K562 (cell line): ENCODE results near the gene DNAJC18. TPM values are rescaled to one million over a fixed set of nuclear protein-coding genes. Genes with fewer than 3 reads are reported as not detected.

Experiments used
- ATAC-seq: fragments of 200-7000 bp; cut with Tn5 transposase; 3 replicates; pipeline ENCODE4 v1.9.1; 2020; ENCODE audit warnings: moderate library complexity
- BruUV-seq: library from RNA; stranded (reverse); fragments of 400-500 nt; replicated peaks from 2 replicates; lab custom pipeline; 2021; lab: Mats Ljungman, UMichigan
- CTCF ChIA-PET: fragments of 300-600 bp; formaldehyde crosslinking; extraction: SDS; loops from one replicate; lab custom pipeline; 2021; ENCODE audit warnings: low intra/inter-chr PET ratio; lab: Yijun Ruan, JAX
- POLR2A ChIA-PET: fragments of 300-600, 350-650 bp; sonication (Branson Sonifier 250); formaldehyde crosslinking; extraction: SDS; loops from one replicate; lab custom pipeline; 2021; ENCODE audit warnings: antibody characterized with exemption, inconsistent platforms; lab: Yijun Ruan, JAX
- DNase-seq, 4 experiments: peaks; one replicate each; pipeline versions ENCODE4 v3.0.0 to v3.0.0-alpha.2; 2011 to 2018; ENCODE audit warnings: low spot score in 3 of 4, mixed read lengths in 3 of 4; ENCODE audit errors: extremely low read depth in 1 of 4
- FAIRE-seq: peaks from 2 replicates; lab custom pipeline; 2011; peaks lifted over from hg19 to GRCh38; lab: Jason Lieb, UNC
- H2AFZ ChIP-seq: 2 replicates; pipeline ENCODE4 v1.6.0; 2011; ENCODE audit warnings: low read depth, low read length, control low read depth, inconsistent platforms
- H3K27ac ChIP-seq: fragments of 200-600 bp; 3 replicates; pipeline ENCODE4 v1.8.0; 2011; ENCODE audit warnings: low read depth, mild to moderate bottlenecking, control low read depth, inconsistent platforms, low read length, moderate library complexity, mixed read lengths; ENCODE audit errors: extremely low read depth
- H3K27me3 ChIP-seq, 2 experiments: fragments of 300-600 bp in 1 of 2; 2 replicates in 1 of 2; 3 replicates in 1 of 2; pipeline versions ENCODE4 v1.6.0 to v1.8.0; 2011; ENCODE audit warnings: inconsistent platforms in 2 of 2, low read length in 2 of 2, mild to moderate bottlenecking in 1 of 2, mixed read lengths in 1 of 2, moderate library complexity in 1 of 2; ENCODE audit not compliant: control insufficient read depth in 2 of 2, insufficient read depth in 2 of 2
- H3K36me3 ChIP-seq: fragments of 300-600 bp; 3 replicates; pipeline ENCODE4 v1.8.0; 2011; ENCODE audit warnings: mild to moderate bottlenecking, low read length, inconsistent platforms; ENCODE audit not compliant: control insufficient read depth, insufficient read depth
- H3K4me1 ChIP-seq, 2 experiments: fragments of 200-600 bp in 1 of 2; replicated peaks in 1 of 2; 2 replicates in 1 of 2; 3 replicates in 1 of 2; pipeline versions ENCODE4 v1.5.1 to v1.8.0; 2011; ENCODE audit warnings: inconsistent platforms in 2 of 2, low read length in 2 of 2, mild to moderate bottlenecking in 1 of 2, mixed read lengths in 1 of 2, moderate library complexity in 1 of 2; ENCODE audit not compliant: control insufficient read depth in 2 of 2, insufficient read depth in 2 of 2
- H3K4me2 ChIP-seq: 2 replicates; pipeline ENCODE4 v1.6.1; 2011; ENCODE audit warnings: low read length, control low read depth, inconsistent platforms, mixed read lengths; ENCODE audit not compliant: insufficient read depth
- H3K4me3 ChIP-seq: fragments of 200-600 bp; sonication (generic), shearing (Covaris generic); 2 replicates; pipeline ENCODE4 v1.5.1; 2016; ENCODE audit warnings: control low read depth, inconsistent platforms
- H3K79me2 ChIP-seq: fragments of 200-600 bp; 3 replicates; pipeline ENCODE4 v1.8.0; 2011; ENCODE audit warnings: low read length, inconsistent platforms; ENCODE audit not compliant: control insufficient read depth, insufficient read depth
- H3K9ac ChIP-seq, 2 experiments: 2 replicates each; pipeline versions ENCODE4 v1.6.0 to v1.6.1; 2011; ENCODE audit warnings: low read depth in 2 of 2, low read length in 2 of 2, control low read depth in 1 of 2, inconsistent platforms in 1 of 2, mild to moderate bottlenecking in 1 of 2, mixed read lengths in 1 of 2; ENCODE audit not compliant: insufficient read depth in 1 of 2
- H3K9me1 ChIP-seq: one replicate; pipeline ENCODE4 v1.6.0; 2011; ENCODE audit warnings: inconsistent platforms, mild to moderate bottlenecking, low read length, moderate library complexity; ENCODE audit not compliant: control insufficient read depth, insufficient read depth
- H3K9me3 ChIP-seq: replicated peaks from 2 replicates; pipeline ENCODE4 v1.5.1; 2011; ENCODE audit warnings: low read depth, low read length, inconsistent platforms; ENCODE audit not compliant: control insufficient read depth, insufficient read depth
- H4K20me1 ChIP-seq: replicated peaks from 2 replicates; pipeline ENCODE4 v1.6.1; 2011; ENCODE audit warnings: low read length, inconsistent platforms, mixed read lengths; ENCODE audit not compliant: control insufficient read depth, insufficient read depth
- AFF4 ChIP-seq: sonication (generic); formaldehyde crosslinking; IDR thresholded peaks from 2 replicates; pipeline ENCODE4 v1.8.0; 2023; ENCODE audit warnings: mild to moderate bottlenecking, missing genetic modification reagents
- ARNT ChIP-seq, 2 experiments: fragments of 450-650 bp; IDR thresholded peaks; 2 replicates each; pipeline ENCODE4 v1.6.1; 2016; ENCODE audit warnings: mild to moderate bottlenecking in 1 of 2
- ATF7 ChIP-seq: fragments of 450-650 bp; IDR thresholded peaks from 2 replicates; pipeline ENCODE4 v1.7.1; 2014; ENCODE audit warnings: mild to moderate bottlenecking, moderate library complexity
- ELF2 ChIP-seq: fragments of 250-450 bp; sonication (Bioruptor Pico); IDR thresholded peaks from 2 replicates; pipeline ENCODE4 v1.5.0; 2021; ENCODE audit warnings: mild to moderate bottlenecking
- ID3 ChIP-seq, 2 experiments: fragments of 250-450 bp in 1 of 2; fragments of 450-650 bp in 1 of 2; sonication (Bioruptor Pico) in 1 of 2; IDR thresholded peaks; 2 replicates each; pipeline versions ENCODE4 v1.6.1 to v1.8.0; 2016 to 2021; ENCODE audit warnings: mild to moderate bottlenecking in 2 of 2, moderate library complexity in 2 of 2, missing compliant biosample characterization in 1 of 2, missing genetic modification characterization in 1 of 2
- IRF2 ChIP-seq: sonication (generic); formaldehyde crosslinking; IDR thresholded peaks from 2 replicates; pipeline ENCODE4 v1.8.1; 2022; ENCODE audit warnings: mild to moderate bottlenecking, missing genetic modification reagents
- MAZ ChIP-seq, 2 experiments: fragments of 450-650 bp in 1 of 2; sonication (generic) in 1 of 2; formaldehyde crosslinking; IDR thresholded peaks in 1 of 2; conservative IDR thresholded peaks in 1 of 2; 2 replicates each; pipeline versions ENCODE4 v1.4.0 to v1.5.0; 2020; ENCODE audit warnings: mild to moderate bottlenecking in 1 of 2, missing genetic modification reagents in 1 of 2
- MYC ChIP-seq, 2 experiments: fragments of 250-450 bp in 1 of 2; sonication (Bioruptor Pico) in 1 of 2; IDR thresholded peaks; 2 replicates each; pipeline versions ENCODE4 v1.5.1 to v1.6.1; 2012 to 2021; ENCODE audit warnings: low read depth in 2 of 2, borderline replicate concordance in 1 of 2, improper control_type of control experiment in 1 of 2, low read length in 1 of 2, mild to moderate bottlenecking in 1 of 2, moderate library complexity in 1 of 2
- POLR2G ChIP-seq: fragments of 200-400 bp; formaldehyde crosslinking; IDR thresholded peaks from 2 replicates; pipeline ENCODE4 v1.6.1; 2017; ENCODE audit warnings: low read depth, mild to moderate bottlenecking, antibody characterized with exemption, low read length, moderate library complexity
- SMARCC2 ChIP-seq: fragments of 450-650 bp; IDR thresholded peaks from 2 replicates; pipeline ENCODE4 v1.6.1; 2017; ENCODE audit warnings: antibody characterized with exemption, moderate library complexity, mild to moderate bottlenecking, low read depth
- TFE3 ChIP-seq: fragments of 450-650 bp; formaldehyde crosslinking; IDR thresholded peaks from 2 replicates; pipeline ENCODE4 v1.4.0; 2020; ENCODE audit warnings: mild to moderate bottlenecking, mixed read lengths
- ZNF395 ChIP-seq: fragments of 200-800 bp; sonication (Bioruptor generic); IDR thresholded peaks from 2 replicates; pipeline ENCODE4 v1.6.1; 2017; ENCODE audit warnings: missing genetic modification characterization, missing compliant biosample characterization
- WGBS: fragments of 100-300 bp; shearing (Covaris generic); methylation state at CpG from one replicate; pipeline ENCODE4 v1.1.6; 2016; ENCODE audit warnings: low coverage, mixed read lengths; ENCODE audit not compliant: insufficient coverage; ENCODE audit errors: missing lambda C conversion rate; 5-methylcytosine and 5-hydroxymethylcytosine counted together
- in situ Hi-C: fragments of 300-500 bp; cut with MboI; formaldehyde crosslinking; loops from 4 replicates; pipeline ENCODE4 v1.15.0; 2018; ENCODE audit warnings: inconsistent platforms, mixed read lengths
- intact Hi-C: fragments of 100-400 bp; cut with micrococcal nuclease; formaldehyde crosslinking; loops from 2 replicates; pipeline ENCODE4 v1.14.2; 2022
- polyA plus RNA-seq, 8 experiments: library from polyadenylated mRNA; depleted of rRNA in 4 of 8; stranded (reverse) in 5 of 8; unstranded in 3 of 8; fragments of >200 nt; fragmentation: Nextera tagmentation in 2 of 8; fragmentation: Illumina TruSeq in 1 of 8; extraction: Ambion mirVana in 2 of 8; extraction: Trizol in 1 of 8; gene quantifications; 2 replicates each; pipeline versions ENCODE4 v1.2.1 to v1.2.3, GENCODE V29; 2011 to 2014; ENCODE audit warnings: inconsistent platforms in 1 of 8, missing spikeins in 1 of 8
- total RNA-seq, 7 experiments: library from RNA; depleted of rRNA in 6 of 7; stranded (reverse); fragments of >200 nt in 6 of 7; fragmentation: Illumina TruSeq in 2 of 7; extraction: Trizol in 2 of 7; gene quantifications; 2 replicates each; pipeline versions ENCODE4 v1.2.1 to v1.2.3, GENCODE V29; 2011 to 2021; ENCODE audit warnings: low replicate concordance in 1 of 7

The DNAJC18 gene
- total and polyA plus RNA-seq, 9 of the 15 experiments (the other 6 are each of a cell fraction or from before 2014, with no cell fraction given), result 1.5 to 13.3 (median 7.5) TPM

GRCh38 chr5:139364466-139364865 is 74.9 kb downstream of the DNAJC18 start:
- 78% methylated on average over 2 of the region's 2 CpGs for WGBS
- ChIA-PET POLR2A (interaction anchor here (1.5 kb wide), 1 partner anchor 18 kb away, joined by 6 read pairs; no protein-coding TSS in a partner anchor), CTCF (no interaction called here)
- BruUV-seq, result no TSS peak
- Histone ChIP-seq H3K4me2 (no peak overlapping the region), H3K4me1 (no peaks in the 10 kb centered on the region), H3K4me3 (no peak overlapping the region), H3K27ac (no peak overlapping the region), H3K9ac (no peak overlapping the region), H3K36me3 (peaks cover 57% of the 10 kb centered on the region), H3K9me1 (no peaks in the 10 kb centered on the region), H4K20me1 (peaks cover 4% of the 10 kb centered on the region; the same call in 1 of the 2 replicates), H2AFZ (no peak overlapping the region), H3K27me3 (no peaks in the 10 kb centered on the region), H3K79me2 (peaks cover 27% of the 10 kb centered on the region), H3K9me3 (no peaks in the 10 kb centered on the region)
- no peak for DNase-seq
- intact Hi-C loops, result no loop called here
- TF ChIP-seq POLR2G (no peak), ARNT (IDR thresholded peaks at IDR 0.05) (no peak), TFE3 (CRISPR knock-in tag) (no peak), IRF2 (no peak), ATF7 (no peak), MAZ (CRISPR knock-in tag; conservative IDR thresholded peaks at IDR 0.05 in 1 of 2, IDR thresholded peaks at IDR 0.05 in 1 of 2) (no peak), AFF4 (CRISPR knock-in tag) (no peak), MYC (IDR thresholded peaks at IDR 0.05; ENCODE audit: low read depth, low read length) (no peak), MYC (CRISPR knock-in tag; IDR thresholded peaks at IDR 0.05; ENCODE audit: borderline replicate concordance, low read depth) (no peak), ZNF395 (no peak), ELF2 (CRISPR knock-in tag) (no peak), SMARCC2 (no peak), ID3 (CRISPR knock-in tag; IDR thresholded peaks at IDR 0.05) (no peak), ID3 (tag; IDR thresholded peaks at IDR 0.05) (no peak)
- no peak for ATAC-seq
- FAIRE-seq, result no peak
- in situ Hi-C loops, result no loop called here
